ENCODE data around the gene TUBB1.
A peak's percentile ranks its signal among the peaks of the same experiment; 100 is the strongest.

TUBB1 gene

DNA sequence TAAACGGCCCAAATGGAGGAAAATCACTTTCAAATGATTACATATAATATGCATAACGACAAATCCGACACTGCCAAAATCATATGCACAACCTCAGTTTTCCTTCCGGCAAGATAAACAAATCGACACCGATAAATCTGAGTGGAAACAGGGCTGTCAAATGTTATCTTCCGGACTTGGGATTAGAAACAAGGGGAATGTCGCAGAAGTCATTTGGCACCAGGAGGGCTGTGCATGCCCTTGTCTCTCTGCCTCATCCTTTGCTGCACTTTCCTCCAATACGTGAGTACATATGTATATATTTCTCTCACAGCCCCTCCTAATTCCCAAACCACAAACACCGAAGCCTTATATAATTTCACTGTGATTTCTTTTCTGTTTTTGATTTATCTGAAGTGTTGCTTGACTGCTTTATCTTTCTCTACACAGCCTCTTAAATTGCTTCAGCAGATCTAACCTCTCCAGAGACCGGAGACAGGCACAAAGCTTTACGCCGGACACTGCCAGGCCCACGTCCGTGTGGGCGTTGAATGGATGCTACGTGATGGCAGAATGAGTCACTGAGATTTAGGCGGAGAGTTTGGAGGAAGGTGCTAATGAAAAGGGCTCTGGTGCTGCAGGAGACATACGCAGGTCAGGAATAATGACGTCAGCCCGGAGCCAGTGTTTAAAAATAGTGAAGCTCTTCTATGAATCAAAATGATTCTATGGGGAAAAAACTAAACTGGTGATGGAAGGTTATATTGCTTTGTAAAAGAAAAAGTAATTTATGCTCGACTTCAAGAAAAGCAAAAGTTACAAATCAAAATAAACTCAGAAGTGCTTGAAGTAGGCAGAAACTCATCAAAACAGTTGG is 44.4 kb downstream of the TUBB1 start:
- H3K27ac ChIP-seq (ENCODE audit: extremely low read depth, low read depth, low read length), result peak overlapping the region; percentile 52
- POLR2A ChIA-PET, result interaction anchor here (1.5 to 3.6 kb wide), 3 partner anchors 19 to 31 kb away, joined by 6 to 16 read pairs (median 7); partner anchors contain the start of genes ATP5F1E and PRELID3B
- H3K4me3 ChIP-seq (ENCODE audit: low read depth, low read length), result no peak overlapping the region; the same call in 1 of the 2 replicates
- H3K36me3 ChIP-seq (ENCODE audit: control insufficient read depth in 2 of 2, insufficient read depth in 1 of 2, low read length in 2 of 2), result no peaks in the 10 kb centered on the region
- CTCF ChIA-PET, result interaction anchor here (0.9 to 1.3 kb wide), 4 partner anchors 10 to 215 kb away, joined by 3 to 7 read pairs (median 4); no protein-coding TSS in a partner anchor
- peaks cover 11% of the 10 kb centered on the region; the same call in 1 of the 2 replicates for H3K4me1 ChIP-seq (ENCODE audit: control insufficient read depth, insufficient read depth, low read length)
- no peaks in the 10 kb centered on the region for H3K9me3 ChIP-seq (ENCODE audit: control insufficient read depth, insufficient read depth, low read depth, low read length)
- TF ChIP-seq ZNF311 (tag by site-specific recombination; IDR thresholded peaks at IDR 0.05; ENCODE audit: borderline replicate concordance), result no peak
- peak; percentile 45; the same call in 1 of the 2 replicates for TF ChIP-seq SP3 (tag by site-specific recombination; IDR thresholded peaks at IDR 0.05)
- no peak for TF ChIP-seq ZNF184 (tag by site-specific recombination; IDR thresholded peaks at IDR 0.05)
- TF ChIP-seq ZNF37A (tag by site-specific recombination; IDR thresholded peaks at IDR 0.05), result no peak
- TF ChIP-seq ZNF138 (tag by site-specific recombination; IDR thresholded peaks at IDR 0.05; ENCODE audit: borderline replicate concordance), result no peak
- peak; percentile 63 for TF ChIP-seq WT1 (tag by site-specific recombination; IDR thresholded peaks at IDR 0.05)
- no peak for TF ChIP-seq ZNF624 (tag by site-specific recombination; IDR thresholded peaks at IDR 0.05)
- no peak for TF ChIP-seq RBAK (tag by site-specific recombination; IDR thresholded peaks at IDR 0.05)
- no peak for TF ChIP-seq HOXD13 (CRISPR knock-in tag; IDR thresholded peaks at IDR 0.05; ENCODE audit: borderline replicate concordance)
- TF ChIP-seq, protein P1, sequence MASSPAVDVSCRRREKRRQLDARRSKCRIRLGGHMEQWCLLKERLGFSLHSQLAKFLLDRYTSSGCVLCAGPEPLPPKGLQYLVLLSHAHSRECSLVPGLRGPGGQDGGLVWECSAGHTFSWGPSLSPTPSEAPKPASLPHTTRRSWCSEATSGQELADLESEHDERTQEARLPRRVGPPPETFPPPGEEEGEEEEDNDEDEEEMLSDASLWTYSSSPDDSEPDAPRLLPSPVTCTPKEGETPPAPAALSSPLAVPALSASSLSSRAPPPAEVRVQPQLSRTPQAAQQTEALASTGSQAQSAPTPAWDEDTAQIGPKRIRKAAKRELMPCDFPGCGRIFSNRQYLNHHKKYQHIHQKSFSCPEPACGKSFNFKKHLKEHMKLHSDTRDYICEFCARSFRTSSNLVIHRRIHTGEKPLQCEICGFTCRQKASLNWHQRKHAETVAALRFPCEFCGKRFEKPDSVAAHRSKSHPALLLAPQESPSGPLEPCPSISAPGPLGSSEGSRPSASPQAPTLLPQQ (tag by site-specific recombination; IDR thresholded peaks at IDR 0.05), result no peak
- no peak for TF ChIP-seq ZSCAN30 (tag by site-specific recombination; IDR thresholded peaks at IDR 0.05)
- TF ChIP-seq PRDM6 (tag by site-specific recombination; IDR thresholded peaks at IDR 0.05), result peak; percentile 57
- TF ChIP-seq ZNF274 (IDR thresholded peaks at IDR 0.05; ENCODE audit: low read length), result no peak
- no peak for TF ChIP-seq ZNF274 (tag by site-specific recombination; IDR thresholded peaks at IDR 0.05; ENCODE audit: borderline replicate concordance)
- TF ChIP-seq EGR2 (tag by site-specific recombination; IDR thresholded peaks at IDR 0.05; ENCODE audit: low read depth), result peak; percentile 94
- TF ChIP-seq, protein P2, sequence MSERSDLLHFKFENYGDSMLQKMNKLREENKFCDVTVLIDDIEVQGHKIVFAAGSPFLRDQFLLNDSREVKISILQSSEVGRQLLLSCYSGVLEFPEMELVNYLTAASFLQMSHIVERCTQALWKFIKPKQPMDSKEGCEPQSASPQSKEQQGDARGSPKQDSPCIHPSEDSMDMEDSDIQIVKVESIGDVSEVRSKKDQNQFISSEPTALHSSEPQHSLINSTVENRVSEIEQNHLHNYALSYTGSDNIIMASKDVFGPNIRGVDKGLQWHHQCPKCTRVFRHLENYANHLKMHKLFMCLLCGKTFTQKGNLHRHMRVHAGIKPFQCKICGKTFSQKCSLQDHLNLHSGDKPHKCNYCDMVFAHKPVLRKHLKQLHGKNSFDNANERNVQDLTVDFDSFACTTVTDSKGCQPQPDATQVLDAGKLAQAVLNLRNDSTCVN (tag by site-specific recombination; optimal IDR thresholded peaks at IDR 0.05), result no peak
- TF ChIP-seq ZBTB20 (tag by site-specific recombination; IDR thresholded peaks at IDR 0.05), result no peak
- TF ChIP-seq ZNF18 (tag by site-specific recombination; IDR thresholded peaks at IDR 0.05), result no peak
- no peak for TF ChIP-seq PBX3 (CRISPR knock-in tag; IDR thresholded peaks at IDR 0.05)
- TF ChIP-seq ZNF223 (tag by site-specific recombination; IDR thresholded peaks at IDR 0.05), result no peak
- no peak; the same call in 1 of the 2 replicates for TF ChIP-seq TRIM28 (IDR thresholded peaks at IDR 0.05; ENCODE audit: borderline replicate concordance, low read length)
- TF ChIP-seq ZNF530 (tag by site-specific recombination; IDR thresholded peaks at IDR 0.05; ENCODE audit: low read depth), result no peak
- TF ChIP-seq KLF7 (tag by site-specific recombination; IDR thresholded peaks at IDR 0.05; ENCODE audit: borderline replicate concordance), result no peak
- TF ChIP-seq ZNF560 (tag by site-specific recombination; IDR thresholded peaks at IDR 0.05; ENCODE audit: borderline replicate concordance), result no peak
- no peak for TF ChIP-seq BCL11B (tag by site-specific recombination; IDR thresholded peaks at IDR 0.05; ENCODE audit: low read depth)
- TF ChIP-seq ZNF16 (tag by site-specific recombination; IDR thresholded peaks at IDR 0.05; ENCODE audit: low read depth), result no peak
- no peak for TF ChIP-seq ZNF645 (tag by site-specific recombination; IDR thresholded peaks at IDR 0.05)
- no peak for TF ChIP-seq ZNF777 (tag by site-specific recombination; IDR thresholded peaks at IDR 0.05; ENCODE audit: borderline replicate concordance)
